Fibroblast of the aortic adventitia (primary cell): ENCODE measurements around the gene ZMYM1. TPM values are rescaled to one million over a fixed set of nuclear protein-coding genes. Genes with fewer than 3 reads are reported as not detected.
A peak's percentile ranks its signal among the peaks of the same experiment; 100 is the strongest.

Source experiments
- DNase-seq: peaks from one replicate; pipeline ENCODE4 v3.0.0-alpha.2; 2010; ENCODE audit warnings: low read depth
- H3K4me3 ChIP-seq: 2 replicates; pipeline ENCODE4 v1.5.1; 2011; ENCODE audit warnings: low read depth, mild to moderate bottlenecking, control low read depth, low read length, moderate library complexity
- total RNA-seq: library from RNA; depleted of rRNA; stranded (reverse); fragments of >200 nt; gene quantifications from 2 replicates; pipeline ENCODE4 v1.2.3, GENCODE V29; 2012; ENCODE audit warnings: low replicate concordance
- TF ChIP-seq, protein P1 (sequence below): IDR thresholded peaks from 2 replicates; pipeline ENCODE4 v1.5.1; 2011; ENCODE audit warnings: mild to moderate bottlenecking, low read length, control low read depth, inconsistent platforms; ENCODE audit not compliant: insufficient read depth

The ZMYM1 gene
- total RNA-seq, 1 donor, result 35.1 TPM

DNA sequence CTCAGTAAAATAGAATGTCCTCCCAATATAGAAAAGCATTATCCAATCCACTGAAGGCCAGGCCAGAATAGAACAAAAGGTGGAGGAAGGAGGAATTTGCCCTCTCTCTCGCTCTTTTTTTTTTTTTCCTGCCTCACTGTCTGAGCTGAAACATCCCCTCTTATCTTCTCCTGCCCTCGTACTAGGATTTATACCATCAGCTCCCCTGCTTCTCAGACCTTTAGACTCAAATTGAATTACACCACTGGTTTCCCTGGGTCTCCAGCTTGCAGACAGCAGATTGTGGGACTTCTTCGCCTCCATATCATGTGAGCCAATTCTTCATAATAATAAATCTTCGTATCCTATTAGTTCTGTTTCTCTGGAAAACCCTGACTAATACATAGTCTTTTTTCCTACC, 42.6 kb upstream of the ZMYM1 start:
- no peak overlapping the region for H3K4me3 ChIP-seq
- no peak for DNase-seq
- TF ChIP-seq, protein P1, sequence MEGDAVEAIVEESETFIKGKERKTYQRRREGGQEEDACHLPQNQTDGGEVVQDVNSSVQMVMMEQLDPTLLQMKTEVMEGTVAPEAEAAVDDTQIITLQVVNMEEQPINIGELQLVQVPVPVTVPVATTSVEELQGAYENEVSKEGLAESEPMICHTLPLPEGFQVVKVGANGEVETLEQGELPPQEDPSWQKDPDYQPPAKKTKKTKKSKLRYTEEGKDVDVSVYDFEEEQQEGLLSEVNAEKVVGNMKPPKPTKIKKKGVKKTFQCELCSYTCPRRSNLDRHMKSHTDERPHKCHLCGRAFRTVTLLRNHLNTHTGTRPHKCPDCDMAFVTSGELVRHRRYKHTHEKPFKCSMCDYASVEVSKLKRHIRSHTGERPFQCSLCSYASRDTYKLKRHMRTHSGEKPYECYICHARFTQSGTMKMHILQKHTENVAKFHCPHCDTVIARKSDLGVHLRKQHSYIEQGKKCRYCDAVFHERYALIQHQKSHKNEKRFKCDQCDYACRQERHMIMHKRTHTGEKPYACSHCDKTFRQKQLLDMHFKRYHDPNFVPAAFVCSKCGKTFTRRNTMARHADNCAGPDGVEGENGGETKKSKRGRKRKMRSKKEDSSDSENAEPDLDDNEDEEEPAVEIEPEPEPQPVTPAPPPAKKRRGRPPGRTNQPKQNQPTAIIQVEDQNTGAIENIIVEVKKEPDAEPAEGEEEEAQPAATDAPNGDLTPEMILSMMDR, result no peak

DNA sequence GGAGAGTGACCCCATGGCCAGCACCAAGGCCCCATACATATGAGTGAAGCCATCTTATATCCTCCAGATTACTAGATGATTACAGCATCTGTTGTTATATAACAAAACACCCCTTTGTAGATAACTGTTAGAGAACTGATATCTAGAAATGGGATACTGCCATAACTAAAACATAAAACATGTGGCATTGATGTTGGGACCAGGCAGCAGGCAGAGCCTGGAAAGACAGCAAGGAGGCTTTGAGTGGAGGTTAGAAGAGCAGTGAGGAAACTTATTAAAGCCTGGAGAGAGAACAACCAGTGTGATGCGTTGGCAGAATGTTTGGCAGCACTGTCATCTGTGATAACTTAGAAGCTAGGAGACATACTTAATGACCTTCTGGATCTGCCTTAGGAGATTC, 42.0 kb upstream of the ZMYM1 start:
- H3K4me3 ChIP-seq, result no peak overlapping the region
- TF ChIP-seq, protein P1, result no peak
- no peak for DNase-seq

DNA sequence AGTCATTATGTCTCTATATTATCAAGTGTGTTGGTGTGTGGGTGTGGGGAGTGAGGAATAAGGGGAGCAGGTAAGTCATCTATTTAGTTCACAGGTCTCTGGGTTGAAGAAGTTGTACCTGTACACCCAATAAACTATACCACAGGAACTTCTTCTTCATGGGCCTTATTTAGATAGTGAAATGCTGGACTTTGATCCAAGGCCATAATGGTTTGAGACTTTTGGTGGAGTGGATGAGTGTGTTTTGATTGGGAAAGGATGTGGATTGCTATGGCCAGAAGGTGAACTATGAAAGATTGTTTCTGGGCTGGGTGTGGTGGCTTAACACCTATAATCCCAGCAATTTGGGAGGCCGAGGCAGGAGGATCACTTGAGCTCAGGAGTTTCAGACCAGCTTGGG, 40.5 kb upstream of the ZMYM1 start:
- no peak for DNase-seq
- TF ChIP-seq, protein P1, result no peak
- H3K4me3 ChIP-seq, result no peak overlapping the region

DNA sequence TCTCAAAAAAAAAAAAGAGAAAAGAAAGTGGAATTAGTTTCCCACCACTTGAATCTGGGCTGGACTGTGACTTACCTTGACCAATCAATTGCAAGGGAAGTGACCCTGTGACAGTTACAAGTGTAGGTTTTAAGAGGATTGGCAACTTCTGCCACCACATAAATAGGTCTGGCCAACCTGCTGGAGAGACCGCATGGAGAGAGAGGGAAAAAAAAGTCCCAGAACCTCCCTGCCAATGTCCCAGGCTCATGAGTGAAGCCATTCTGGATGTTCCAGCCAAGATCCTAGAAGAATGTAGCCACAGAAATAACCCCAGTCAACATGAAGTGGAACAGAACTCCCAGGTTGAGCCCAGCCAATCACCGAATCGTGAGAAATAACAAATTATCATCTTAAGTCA, 35.7 kb upstream of the ZMYM1 start:
- no peak overlapping the region for H3K4me3 ChIP-seq
- TF ChIP-seq, protein P1, result no peak
- DNase-seq, result no peak

DNA sequence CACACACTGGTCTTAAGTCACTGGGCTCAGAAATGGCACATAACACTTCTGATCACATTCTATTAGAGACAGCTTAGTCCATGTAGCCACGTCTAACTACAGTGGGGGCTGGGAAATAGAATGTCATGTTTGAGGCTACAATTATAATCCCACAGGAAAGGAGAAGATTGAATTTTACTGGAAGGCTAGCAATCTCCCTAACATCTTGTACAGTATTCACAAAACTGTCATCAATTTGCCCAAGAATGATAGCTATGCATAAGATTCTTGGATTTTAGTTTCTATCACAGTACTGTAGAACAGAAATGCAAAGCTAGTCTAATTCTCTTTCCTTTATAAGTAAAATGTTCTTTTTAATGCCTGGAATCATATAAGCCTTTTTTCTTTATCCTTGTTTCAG, 34.8 kb upstream of the ZMYM1 start:
- H3K4me3 ChIP-seq, result no peak overlapping the region
- DNase-seq, result no peak
- TF ChIP-seq, protein P1, result no peak

DNA sequence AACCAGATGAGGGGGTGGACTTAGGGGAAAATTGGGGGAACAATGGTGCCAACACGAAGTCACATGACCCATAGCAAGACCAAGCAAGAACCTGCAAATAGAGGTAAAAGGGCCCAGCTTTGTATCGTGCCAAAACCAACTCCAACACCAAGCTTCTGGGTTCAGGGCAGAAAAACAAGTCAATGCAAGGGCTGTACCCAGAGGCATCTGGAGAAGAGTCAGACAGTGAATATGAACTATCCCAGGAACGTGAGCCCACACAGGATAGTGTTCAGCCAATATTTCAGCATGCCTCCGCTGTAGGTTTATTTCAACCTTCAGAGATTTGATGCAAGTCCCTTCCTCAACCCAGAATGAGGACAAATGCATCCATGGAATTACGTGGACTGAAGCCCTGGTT, 32.5 kb upstream of the ZMYM1 start:
- TF ChIP-seq, protein P1, result no peak
- DNase-seq, result no peak
- H3K4me3 ChIP-seq, result no peak overlapping the region

DNA sequence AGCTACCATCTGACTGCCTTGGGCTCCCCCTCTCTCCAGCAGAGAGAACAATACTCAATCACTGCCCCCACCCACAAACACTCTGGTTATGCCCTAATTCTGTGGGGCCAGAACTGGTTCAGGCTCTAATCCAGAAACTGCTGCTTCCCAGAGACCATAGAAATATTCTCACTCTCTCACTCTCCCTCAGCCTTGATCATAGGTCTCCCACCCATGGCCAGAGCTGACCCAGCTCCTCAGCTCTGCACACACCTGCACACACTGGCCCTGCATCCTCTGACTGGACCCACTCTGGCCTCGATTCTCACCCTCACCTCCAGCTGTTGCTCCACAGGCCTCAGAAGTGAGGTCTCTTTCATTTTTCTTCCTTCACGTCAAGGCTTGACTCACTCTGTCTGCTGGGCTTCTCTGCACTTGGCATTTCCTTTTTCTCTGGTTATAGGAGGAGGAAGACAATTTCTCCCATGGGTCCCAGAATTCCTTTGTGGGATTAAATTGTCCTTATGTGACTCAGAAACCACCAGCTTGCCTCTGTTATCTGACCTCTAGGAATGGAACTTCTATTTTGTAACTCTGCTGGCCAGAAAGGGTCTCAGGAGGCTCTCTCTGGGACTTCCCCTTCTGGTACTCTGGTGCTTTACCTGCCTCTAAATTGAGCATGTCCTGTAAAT, 31.9 kb upstream of the ZMYM1 start:
- TF ChIP-seq, protein P1, result no peak
- peak; percentile 96 for DNase-seq
- no peak overlapping the region for H3K4me3 ChIP-seq
